Lung microvascular endothelial cell (primary cell): ENCODE measurements around the gene PCDHA8. TPM values are rescaled to one million over a fixed set of nuclear protein-coding genes. Genes with fewer than 3 reads are reported as not detected.
"Not testable (repeated sequence)": the region's sequence is repeated elsewhere in the genome, so short reads cannot be mapped to it uniquely, and the experiment has no call there.

Experiments used
- DNase-seq, 2 donors: peaks; one replicate each; pipeline versions ENCODE4 v3.0.0 to v3.0.0-alpha.2; 2010; ENCODE audit warnings: low read depth in 2 of 2
- total RNA-seq: library from RNA; depleted of rRNA; stranded (reverse); fragments of >200 nt; gene quantifications from 2 replicates; pipeline ENCODE4 v1.2.1, GENCODE V29; 2014

The PCDHA8 gene
- total RNA-seq, 1 donor from 2014 or later: under 0.01 TPM

DNA sequence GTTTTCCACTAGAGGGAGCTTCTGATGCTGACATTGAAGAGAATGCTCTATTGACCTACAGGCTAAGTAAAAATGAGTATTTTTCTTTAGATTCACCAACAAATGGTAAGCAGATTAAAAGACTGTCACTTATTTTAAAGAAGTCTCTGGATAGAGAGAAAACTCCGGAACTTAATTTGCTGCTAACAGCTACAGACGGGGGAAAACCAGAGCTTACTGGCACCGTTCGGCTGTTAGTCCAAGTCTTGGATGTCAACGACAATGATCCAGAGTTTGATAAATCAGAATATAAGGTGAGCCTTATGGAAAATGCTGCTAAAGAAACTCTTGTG, 28.5 kb downstream of the PCDHA8 start:
- no peak for DNase-seq

DNA sequence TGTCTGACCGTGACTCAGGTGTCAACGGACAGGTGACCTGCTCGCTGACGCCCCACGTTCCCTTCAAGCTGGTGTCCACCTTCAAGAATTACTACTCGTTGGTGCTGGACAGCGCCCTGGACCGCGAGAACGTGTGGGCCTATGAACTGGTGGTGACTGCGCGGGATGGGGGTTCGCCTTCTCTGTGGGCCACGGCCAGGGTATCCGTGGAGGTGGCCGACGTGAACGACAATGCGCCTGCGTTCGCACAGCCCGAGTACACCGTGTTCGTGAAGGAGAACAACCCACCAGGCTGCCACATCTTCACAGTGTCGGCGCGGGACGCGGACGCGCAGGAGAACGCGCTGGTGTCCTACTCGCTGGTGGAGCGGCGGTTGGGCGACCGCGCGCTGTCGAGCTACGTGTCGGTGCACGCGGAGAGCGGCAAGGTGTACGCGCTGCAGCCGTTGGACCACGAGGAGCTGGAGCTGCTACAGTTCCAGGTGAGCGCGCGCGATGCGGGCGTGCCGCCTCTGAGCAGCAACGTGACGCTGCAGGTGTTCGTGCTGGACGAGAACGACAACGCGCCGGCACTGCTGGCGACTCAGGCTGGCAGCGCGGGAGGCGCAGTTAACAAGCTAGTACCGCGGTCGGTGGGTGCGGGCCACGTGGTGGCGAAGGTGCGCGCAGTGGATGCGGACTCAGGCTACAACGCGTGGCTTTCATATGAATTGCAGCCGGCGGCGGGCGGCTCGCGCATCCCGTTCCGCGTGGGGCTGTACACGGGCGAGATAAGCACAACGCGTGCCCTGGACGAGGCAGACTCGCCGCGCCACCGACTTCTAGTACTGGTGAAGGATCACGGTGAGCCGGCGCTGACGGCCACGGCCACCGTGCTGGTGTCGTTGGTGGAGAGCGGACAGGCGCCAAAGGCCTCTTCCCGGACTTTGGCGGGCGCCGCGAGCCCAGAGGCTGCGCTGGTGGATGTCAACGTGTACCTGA, 29.5 kb downstream of the PCDHA8 start:
- DNase-seq: no peak

- no peak for DNase-seq
Observed at GRCh38 chr5:140875085-140876065, 34.4 kb downstream of the PCDHA8 start, which contains the start of gene PCDHA12. Gene PCDHA12 (plus strand): TSS chr5:140875308. CDS start chr5:140875473, 165 bp downstream.

- DNase-seq: not testable (repeated sequence)
Observed at GRCh38 chr5:140876541-140877261, 35.7 kb downstream of the PCDHA8 start.

DNA sequence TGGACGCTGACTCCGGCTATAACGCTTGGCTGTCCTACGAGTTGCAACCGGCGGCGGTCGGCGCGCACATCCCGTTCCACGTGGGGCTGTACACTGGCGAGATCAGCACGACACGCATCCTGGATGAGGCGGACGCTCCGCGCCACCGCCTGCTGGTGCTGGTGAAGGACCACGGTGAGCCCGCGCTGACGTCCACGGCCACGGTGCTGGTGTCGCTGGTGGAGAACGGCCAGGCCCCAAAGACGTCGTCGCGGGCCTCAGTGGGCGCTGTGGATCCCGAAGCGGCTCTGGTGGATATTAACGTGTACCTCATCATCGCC, 36.2 kb downstream of the PCDHA8 start:
- no peak for DNase-seq

DNA sequence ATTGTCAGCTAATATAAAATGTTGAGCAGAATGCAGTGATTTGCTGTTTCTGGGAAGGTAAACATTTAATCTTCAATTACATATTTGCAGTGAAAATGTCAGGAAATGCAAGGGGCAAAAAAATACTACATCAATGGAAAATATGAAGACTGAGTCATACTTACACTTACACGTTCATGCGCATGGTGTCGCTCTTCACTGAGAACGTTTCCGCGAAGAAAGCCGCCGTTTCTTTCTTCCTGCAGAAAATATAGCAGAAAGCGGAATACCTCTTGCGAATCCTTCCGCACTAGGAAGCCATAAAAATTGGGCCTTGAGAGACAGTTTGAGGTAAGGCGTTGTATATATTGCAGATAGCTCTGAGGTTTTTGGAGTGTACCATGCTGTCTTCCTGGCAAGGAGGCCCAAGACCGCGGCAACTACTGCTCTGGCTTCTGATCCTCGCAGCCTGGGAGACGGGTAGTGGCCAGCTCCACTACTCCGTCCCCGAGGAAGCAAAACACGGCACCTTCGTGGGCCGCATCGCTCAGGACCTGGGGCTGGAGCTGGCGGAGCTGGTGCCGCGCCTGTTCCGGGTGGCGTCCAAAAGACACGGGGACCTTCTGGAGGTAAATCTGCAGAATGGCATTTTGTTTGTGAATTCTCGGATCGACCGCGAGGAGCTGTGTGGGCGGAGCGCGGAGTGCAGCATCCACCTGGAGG, 41.1 kb downstream of the PCDHA8 start, which contains the start of gene PCDHA13:
TSS of gene PCDHA13 (plus strand) at position 236 of the 702 bp plus-strand sequence. CDS start at position 381, 145 bp downstream.
- DNase-seq: peak in 1 of 2 donors; percentile 8

DNA sequence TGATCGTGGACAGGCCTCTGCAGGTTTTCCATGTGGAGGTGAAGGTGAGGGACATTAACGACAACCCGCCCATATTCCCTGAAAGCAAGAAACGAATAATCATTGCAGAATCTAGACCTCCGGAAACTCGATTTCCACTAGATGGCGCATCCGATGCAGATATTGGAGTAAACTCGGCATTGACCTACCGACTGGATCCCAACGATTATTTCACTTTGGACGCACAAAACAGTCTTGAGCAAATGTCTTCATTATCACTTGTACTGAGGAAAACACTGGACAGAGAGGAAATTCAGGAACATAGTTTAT, 41.6 kb downstream of the PCDHA8 start:
- no peak for DNase-seq

- DNase-seq: no peak
Observed at GRCh38 chr5:140883373-140883772, 42.4 kb downstream of the PCDHA8 start.

DNA sequence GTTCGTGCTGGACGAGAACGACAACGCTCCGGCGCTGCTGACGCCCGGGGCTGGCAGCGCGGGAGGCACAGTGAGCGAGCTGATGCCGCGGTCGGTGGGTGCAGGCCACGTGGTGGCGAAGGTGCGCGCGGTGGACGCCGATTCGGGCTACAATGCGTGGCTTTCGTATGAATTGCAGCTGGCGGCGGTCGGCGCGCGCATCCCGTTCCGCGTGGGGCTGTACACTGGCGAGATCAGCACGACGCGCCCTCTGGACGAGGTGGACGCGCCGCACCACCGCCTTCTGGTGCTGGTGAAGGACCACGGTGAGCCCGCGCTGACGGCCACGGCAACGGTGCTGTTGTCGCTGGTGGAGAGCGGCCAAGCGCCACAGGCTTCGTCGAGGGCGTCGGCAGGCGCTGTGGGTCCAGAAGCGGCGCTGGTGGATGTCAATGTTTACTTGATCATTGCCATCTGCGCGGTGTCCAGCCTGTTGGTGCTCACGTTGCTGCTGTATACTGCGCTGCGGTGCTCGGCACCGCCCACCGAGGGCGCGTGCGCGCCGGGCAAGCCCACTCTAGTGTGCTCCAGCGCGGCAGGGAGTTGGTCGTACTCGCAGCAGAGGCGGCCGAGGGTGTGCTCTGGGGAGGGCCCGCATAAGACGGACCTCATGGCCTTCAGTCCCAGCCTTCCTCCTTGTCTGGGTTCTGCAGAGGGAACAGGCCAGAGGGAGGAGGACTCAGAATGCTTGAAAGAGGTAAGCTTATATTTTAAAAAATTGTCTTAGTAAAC, 43.1 kb downstream of the PCDHA8 start:
- DNase-seq: no peak

Other genes with a start within 250 kb of the PCDHA8 start
- 1.1 and 2.8 TPM in 2 replicates for gene CD14, start 208.0 kb upstream of the PCDHA8 start, total RNA-seq
- 8.1 and 10.5 TPM in 2 replicates for gene TMCO6, start 201.7 kb upstream of the PCDHA8 start, total RNA-seq
- 70.0 and 90.3 TPM in 2 replicates for gene NDUFA2, start 193.6 kb upstream of the PCDHA8 start, total RNA-seq
- gene IK, start 193.4 kb upstream of the PCDHA8 start, total RNA-seq: 47.7 and 55.8 TPM in 2 replicates
- 19.8 and 28.2 TPM in 2 replicates for gene WDR55, start 176.3 kb upstream of the PCDHA8 start, total RNA-seq
- gene DND1, start 167.6 kb upstream of the PCDHA8 start, total RNA-seq: under 0.01 and 0.22 TPM in 2 replicates
- 43.1 and 46.4 TPM in 2 replicates for gene HARS1, start 149.8 kb upstream of the PCDHA8 start, total RNA-seq
- 21.0 and 21.1 TPM in 2 replicates for gene HARS2, start 149.7 kb upstream of the PCDHA8 start, total RNA-seq
- 34.0 and 54.8 TPM in 2 replicates for gene ZMAT2, start 140.7 kb upstream of the PCDHA8 start, total RNA-seq
- under 0.01 TPM in 1 of 2 replicates, not detected in the other for gene PCDHA1, start 55.0 kb upstream of the PCDHA8 start, total RNA-seq
- gene PCDHA2, start 46.3 kb upstream of the PCDHA8 start, total RNA-seq: under 0.01 TPM in 2 replicates
- 0.20 and 0.22 TPM in 2 replicates for gene PCDHA3, start 40.1 kb upstream of the PCDHA8 start, total RNA-seq
- under 0.01 TPM in 2 replicates for gene PCDHA4, start 34.1 kb upstream of the PCDHA8 start, total RNA-seq
- gene PCDHA5, start 19.6 kb upstream of the PCDHA8 start, total RNA-seq: under 0.01 TPM in 2 replicates
- 0.20 and 0.22 TPM in 2 replicates for gene PCDHA6, start 13.2 kb upstream of the PCDHA8 start, total RNA-seq
- gene PCDHA7, start 6.9 kb upstream of the PCDHA8 start, total RNA-seq: 0.20 and 0.22 TPM in 2 replicates
- gene PCDHA9, start 7.2 kb downstream of the PCDHA8 start, total RNA-seq: under 0.01 TPM in 2 replicates
- under 0.01 TPM in 2 replicates for gene PCDHA10, start 14.7 kb downstream of the PCDHA8 start, total RNA-seq
- gene PCDHA11, start 27.8 kb downstream of the PCDHA8 start, total RNA-seq: under 0.01 and 0.20 TPM in 2 replicates
- under 0.01 TPM in 1 of 2 replicates, not detected in the other for gene PCDHA12, start 34.1 kb downstream of the PCDHA8 start, total RNA-seq
- under 0.01 TPM in 1 of 2 replicates, not detected in the other for gene PCDHA13, start 40.9 kb downstream of the PCDHA8 start, total RNA-seq
- gene PCDHAC1, start 85.1 kb downstream of the PCDHA8 start, total RNA-seq: under 0.01 TPM in 2 replicates
- gene PCDHAC2, start 125.3 kb downstream of the PCDHA8 start, total RNA-seq: 0.20 and 0.22 TPM in 2 replicates
- not detected in 2 replicates for gene PCDHB1, start 210.2 kb downstream of the PCDHA8 start, total RNA-seq